T-helper 22 cell (primary cell): ENCODE measurements around the gene SPTBN5.

Source experiments
- DNase-seq: peaks from one replicate; pipeline ENCODE4 v3.0.0-alpha.2; 2020; ENCODE audit warnings: low read depth

Gene SPTBN5

DNA sequence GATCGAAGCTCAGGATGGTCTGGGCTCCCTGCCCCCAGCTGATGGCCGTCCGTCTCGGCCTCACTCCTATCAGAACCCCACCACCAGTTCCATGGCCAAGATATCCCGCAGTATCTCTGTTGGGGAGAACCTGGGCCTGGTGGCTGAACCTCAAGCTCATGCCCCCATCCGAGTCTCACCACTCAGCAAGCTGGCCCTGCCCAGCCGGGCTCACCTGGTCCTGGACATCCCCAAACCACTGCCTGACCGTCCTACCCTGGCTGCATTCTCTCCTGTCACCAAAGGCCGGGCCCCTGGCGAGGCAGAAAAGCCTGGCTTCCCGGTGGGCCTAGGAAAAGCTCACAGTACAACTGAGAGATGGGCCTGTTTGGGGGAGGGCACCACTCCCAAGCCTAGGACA, 70.4 kb downstream of the SPTBN5 start:
- no peak for DNase-seq

- DNase-seq, result no peak
Observed at GRCh38 chr15:41822957-41823356, 70.9 kb downstream of the SPTBN5 start.

GRCh38 chr15:41822471-41822870, 71.4 kb downstream of the SPTBN5 start:
- no peak for DNase-seq

DNA sequence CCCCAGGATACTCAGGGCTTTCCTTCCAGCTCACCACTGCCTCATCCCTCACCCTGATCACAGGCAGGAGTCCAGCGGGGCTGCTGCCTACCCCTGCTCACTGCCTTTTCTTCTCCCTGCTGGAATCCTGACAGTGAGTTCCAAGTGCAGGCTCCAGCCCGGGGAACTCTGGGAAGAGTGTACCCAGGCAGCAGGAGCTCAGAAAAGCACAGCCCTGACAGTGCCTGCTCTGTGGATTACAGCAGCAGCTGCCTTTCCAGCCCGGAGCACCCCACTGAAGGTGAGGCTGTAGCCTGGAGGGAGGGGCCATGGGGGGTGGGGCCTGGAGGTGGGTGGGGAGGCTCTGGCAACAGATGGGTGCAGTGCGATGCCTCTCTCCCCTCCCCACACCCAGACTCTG, 72.0 kb downstream of the SPTBN5 start:
- DNase-seq, result no peak

DNA sequence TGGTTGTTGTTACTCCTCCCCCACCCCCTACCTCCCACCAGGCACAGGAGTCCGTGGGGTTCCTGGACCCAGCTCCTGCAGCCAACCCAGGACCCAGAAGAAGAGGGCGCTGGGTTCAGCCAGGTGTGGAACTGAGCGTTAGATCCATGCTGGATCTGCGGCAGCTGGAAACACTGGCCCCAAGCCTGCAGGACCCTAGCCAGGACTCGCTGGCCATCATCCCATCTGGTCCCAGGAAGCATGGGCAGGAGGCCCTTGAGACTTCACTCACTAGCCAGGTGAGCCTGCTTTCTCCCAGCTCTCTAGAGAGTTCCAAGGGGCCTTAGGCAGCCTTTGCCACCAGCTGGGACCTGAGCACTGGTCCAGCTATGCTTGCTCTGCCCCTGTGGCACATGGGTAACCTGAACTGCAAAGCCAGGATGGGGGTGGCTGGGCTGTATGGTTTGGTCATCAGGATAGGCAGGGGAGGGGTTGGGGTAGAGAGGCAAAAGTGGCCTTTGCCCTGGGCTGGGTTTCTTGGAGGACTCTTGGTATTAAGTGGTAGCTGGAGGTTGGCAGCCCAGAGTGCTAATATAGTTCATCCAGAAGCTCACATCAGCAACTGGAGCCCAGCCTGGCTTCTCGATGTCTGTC, 72.9 kb downstream of the SPTBN5 start:
- DNase-seq, result no peak

DNA sequence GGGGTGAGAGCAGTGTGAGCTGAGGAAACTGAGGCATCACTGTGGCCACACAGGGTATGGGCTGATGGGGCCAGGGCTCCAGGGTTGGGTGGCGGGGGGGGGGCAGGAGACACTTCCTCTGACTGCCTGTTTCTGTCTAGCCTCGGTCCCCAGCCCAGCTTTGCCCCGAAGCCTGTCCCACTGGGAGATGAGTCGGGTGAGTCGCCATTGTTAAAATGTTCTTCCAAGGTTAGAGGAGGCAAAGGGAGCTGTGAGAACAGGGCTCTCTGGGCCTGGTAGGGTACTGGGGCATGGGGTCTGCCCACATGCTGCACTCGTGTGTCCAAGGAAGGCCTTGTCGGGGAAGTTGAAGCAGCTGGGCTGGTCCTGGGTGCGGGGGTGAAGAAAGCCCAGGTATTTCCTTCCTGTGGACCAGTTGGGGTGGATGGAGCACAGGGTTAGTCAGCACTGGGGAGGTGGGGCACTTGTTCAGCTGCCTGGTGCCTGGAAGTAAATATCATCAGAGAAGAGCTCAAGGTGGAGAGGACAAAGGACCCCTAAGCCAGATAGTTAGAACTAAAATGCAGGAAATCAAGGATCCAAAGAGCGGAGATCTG, 74.3 kb downstream of the SPTBN5 start:
- DNase-seq, result no peak

DNA sequence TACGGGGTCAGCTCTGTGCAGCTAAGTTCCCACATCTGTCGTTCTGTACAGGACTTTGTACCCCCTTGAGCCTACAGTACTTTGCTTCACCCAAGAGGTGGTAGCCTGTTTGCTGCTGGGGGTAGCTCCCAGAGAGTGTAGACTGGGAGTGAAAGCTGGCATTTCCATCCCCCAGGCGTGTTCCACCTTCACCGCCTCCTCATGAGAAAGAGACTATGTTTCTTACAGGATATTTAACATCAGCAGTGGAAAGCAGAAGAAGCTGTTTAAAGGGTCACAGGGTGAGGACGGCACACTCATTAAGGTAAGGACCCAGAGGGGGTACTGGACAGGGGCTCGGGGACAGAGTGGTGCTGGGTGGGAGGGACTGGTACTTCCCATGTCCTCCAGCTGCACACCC, 76.1 kb downstream of the SPTBN5 start:
- DNase-seq, result no peak

- no peak for DNase-seq
Observed at GRCh38 chr15:41817327-41817726, 76.5 kb downstream of the SPTBN5 start.

GRCh38 chr15:41816788-41817187, 77.1 kb downstream of the SPTBN5 start:
- no peak for DNase-seq

GRCh38 chr15:41814534-41814933, 79.3 kb downstream of the SPTBN5 start:
- no peak for DNase-seq

- no peak for DNase-seq
Observed at GRCh38 chr15:41813426-41813825, 80.4 kb downstream of the SPTBN5 start.

- no peak for DNase-seq
Observed at GRCh38 chr15:41812820-41813375, 81.0 kb downstream of the SPTBN5 start.

GRCh38 chr15:41811432-41812195, 82.2 kb downstream of the SPTBN5 start:
- DNase-seq, result peak; percentile 45

DNA sequence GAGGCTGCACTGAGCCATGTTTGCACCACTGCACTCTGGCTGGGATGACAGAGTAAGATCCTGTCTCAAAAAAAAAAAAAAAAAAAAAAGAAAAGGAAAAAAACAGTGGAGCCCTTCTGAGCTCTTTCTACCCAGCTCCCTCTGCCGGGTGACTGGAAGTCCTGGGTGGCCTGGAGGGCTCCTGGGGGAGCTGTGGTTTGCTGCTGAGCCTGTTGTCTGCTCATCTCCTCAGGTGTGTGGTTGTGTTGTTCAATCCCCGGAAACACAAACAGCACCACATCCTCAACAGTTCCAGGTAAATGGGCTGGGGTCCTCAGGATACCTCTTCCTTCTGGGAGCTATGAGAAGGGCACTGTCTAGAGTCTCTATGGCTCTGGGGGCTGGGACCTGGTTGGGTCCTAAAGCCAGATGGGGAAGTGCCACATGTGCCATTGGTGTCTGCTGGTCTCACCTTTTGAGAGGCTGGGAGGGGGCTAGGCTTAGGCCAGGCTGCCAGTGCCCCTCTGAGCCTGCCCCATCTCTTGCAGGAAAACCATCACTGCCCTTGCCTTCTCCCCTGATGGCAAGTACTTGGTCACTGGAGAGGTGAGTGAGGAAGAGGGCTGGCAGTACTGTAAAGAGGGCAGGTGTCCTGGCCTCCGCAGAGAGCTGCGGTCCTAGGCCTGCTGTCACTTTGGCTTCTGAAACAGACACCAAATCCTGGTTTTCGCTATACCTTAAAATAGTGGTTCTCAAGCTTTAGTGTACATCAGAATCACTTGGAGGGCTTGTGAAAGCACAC, 83.0 kb downstream of the SPTBN5 start:
- DNase-seq, result no peak

DNA sequence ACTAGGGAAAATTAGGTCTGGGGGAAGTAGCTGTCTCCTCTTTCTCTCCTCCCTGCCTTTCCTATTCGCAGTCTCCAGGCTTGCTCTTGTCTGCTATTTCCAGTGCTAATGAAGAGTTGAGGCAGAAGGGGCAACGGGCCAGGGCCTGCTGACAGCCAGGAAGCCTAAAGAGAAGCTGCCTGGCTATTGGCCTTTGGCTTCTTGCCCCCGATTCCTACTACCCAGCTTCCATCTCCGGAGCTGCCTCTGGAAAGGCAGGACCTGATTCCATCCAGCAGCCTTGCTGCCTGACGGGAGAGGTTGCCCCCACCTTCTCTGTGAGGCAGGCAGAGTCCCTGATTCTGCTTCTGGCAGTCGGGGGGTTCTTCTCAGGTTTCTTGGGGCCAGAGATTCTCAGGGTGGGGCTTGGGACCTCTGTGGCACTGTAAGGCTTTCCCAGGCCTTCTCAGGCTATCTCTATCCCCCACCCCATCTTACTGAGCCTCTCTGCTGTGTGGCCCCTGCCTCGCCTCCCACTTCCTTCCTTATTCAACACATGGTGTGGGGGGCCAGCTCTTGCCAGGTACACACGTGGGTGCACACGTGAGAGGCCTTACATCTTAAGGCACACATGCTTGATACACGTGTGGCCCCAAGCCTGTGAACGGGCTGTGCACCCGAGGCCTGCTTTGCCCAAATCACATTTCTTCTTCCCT, 84.2 kb downstream of the SPTBN5 start:
- no peak for DNase-seq

DNA sequence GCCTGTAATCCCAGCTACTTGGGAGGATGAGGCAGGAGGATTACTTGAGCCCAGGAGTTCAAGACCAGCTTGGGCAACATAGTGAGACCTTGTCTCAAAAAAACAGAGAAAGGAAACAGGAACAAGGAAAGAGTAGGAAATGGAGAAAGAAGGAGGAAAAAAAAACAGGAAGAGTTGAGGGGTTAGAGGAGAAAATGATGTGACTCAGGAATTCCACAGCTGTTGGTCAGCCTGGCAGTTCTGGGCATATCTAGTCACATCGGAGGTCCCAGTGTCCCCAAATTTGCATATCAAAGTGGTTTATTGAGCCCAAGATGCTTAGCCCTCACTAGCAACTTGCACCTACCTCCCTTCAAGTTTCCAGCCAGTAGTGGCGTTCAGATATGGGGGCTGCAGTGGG, 84.7 kb downstream of the SPTBN5 start:
- no peak for DNase-seq

- DNase-seq, result no peak
Observed at GRCh38 chr15:41806291-41807181, 87.3 kb downstream of the SPTBN5 start.

DNA sequence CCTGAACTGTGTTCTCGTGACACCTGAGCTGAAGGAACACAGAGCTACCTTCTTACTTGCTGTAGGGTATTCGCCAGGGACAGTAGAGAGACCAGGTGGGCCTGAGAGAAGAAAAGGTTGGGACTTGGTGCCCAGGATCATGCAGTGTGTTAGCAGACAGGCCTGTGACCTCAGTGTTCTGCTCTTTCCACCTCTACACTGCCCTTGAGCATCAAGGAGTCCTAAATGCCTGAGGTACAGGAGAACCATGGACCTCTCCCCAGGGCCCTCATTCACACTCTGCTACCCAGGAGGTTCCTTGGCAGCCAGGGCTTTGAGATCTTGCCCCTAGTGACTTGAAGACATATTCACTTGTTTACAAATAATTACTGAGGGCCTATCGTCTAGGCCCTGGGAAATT, 88.1 kb downstream of the SPTBN5 start:
- no peak for DNase-seq

- no peak for DNase-seq
Observed at GRCh38 chr15:41804916-41805666, 88.8 kb downstream of the SPTBN5 start.

GRCh38 chr15:41804361-41804760, 89.5 kb downstream of the SPTBN5 start:
- no peak for DNase-seq
